Liver (tissue), 9 donors: Measurements from ENCODE around the gene MAPKAP1. TPM values are rescaled to one million over a fixed set of nuclear protein-coding genes. Genes with fewer than 3 reads are reported as not detected.

Source experiments
- DNase-seq: peaks from one replicate; pipeline ENCODE4 v3.0.0-alpha.2; 2017; ENCODE audit warnings: low spot score
- H3K27ac ChIP-seq, 2 donors: one replicate each; pipeline ENCODE4 v1.7.0; 2013; ENCODE audit warnings: inconsistent platforms in 2 of 2, low read length in 2 of 2, control low read depth in 1 of 2, low read depth in 1 of 2, mild to moderate bottlenecking in 1 of 2
- H3K27me3 ChIP-seq, 4 donors: one replicate each; pipeline versions ENCODE4 v1.6.1 to v1.7.0; 2013; ENCODE audit warnings: low read length in 3 of 4, inconsistent platforms in 1 of 4, mild to moderate bottlenecking in 1 of 4, moderate library complexity in 1 of 4; ENCODE audit not compliant: control insufficient read depth in 4 of 4, insufficient read depth in 4 of 4
- H3K36me3 ChIP-seq, 4 donors: one replicate each; pipeline versions ENCODE4 v1.6.1 to v1.7.0; 2013; ENCODE audit warnings: low read length in 3 of 4, mild to moderate bottlenecking in 3 of 4, low read depth in 1 of 4, moderate library complexity in 1 of 4; ENCODE audit not compliant: control insufficient read depth in 4 of 4, insufficient read depth in 3 of 4
- H3K4me1 ChIP-seq, 4 donors: one replicate each; pipeline versions ENCODE4 v1.6.1 to v1.7.0; 2013; ENCODE audit warnings: low read length in 3 of 4, mild to moderate bottlenecking in 3 of 4, moderate library complexity in 1 of 4; ENCODE audit not compliant: control insufficient read depth in 4 of 4, insufficient read depth in 4 of 4
- H3K4me3 ChIP-seq, 3 donors: one replicate each; pipeline versions ENCODE4 v1.6.1 to v1.7.0; 2013; ENCODE audit warnings: low read length in 3 of 3, control low read depth in 1 of 3, low read depth in 1 of 3, mild to moderate bottlenecking in 1 of 3
- H3K9ac ChIP-seq, 2 donors: one replicate each; pipeline ENCODE4 v1.7.0; 2013; ENCODE audit warnings: low read length in 2 of 2, mild to moderate bottlenecking in 2 of 2, moderate library complexity in 2 of 2, control low read depth in 1 of 2, low read depth in 1 of 2
- H3K9me3 ChIP-seq, 4 donors: one replicate each; pipeline versions ENCODE4 v1.6.1 to v1.7.0; 2013; ENCODE audit warnings: low read length in 3 of 4; ENCODE audit not compliant: control insufficient read depth in 4 of 4
- EGR1 ChIP-seq, 2 donors: IDR thresholded peaks; 2 replicates each; pipeline ENCODE4 v1.6.1; 2016 to 2018; ENCODE audit warnings: antibody characterized with exemption in 2 of 2, low read depth in 2 of 2
- FOXA1 ChIP-seq: IDR thresholded peaks from 2 replicates; pipeline ENCODE4 v1.6.1; 2016; ENCODE audit warnings: antibody characterized with exemption
- FOXA2 ChIP-seq: IDR thresholded peaks from 2 replicates; pipeline ENCODE4 v1.6.1; 2016; ENCODE audit warnings: antibody characterized with exemption
- GABPA ChIP-seq, 2 donors: IDR thresholded peaks in 1 of 2; conservative IDR thresholded peaks in 1 of 2; 2 replicates each; pipeline ENCODE4 v1.6.1; 2016; ENCODE audit warnings: antibody characterized with exemption in 2 of 2, mild to moderate bottlenecking in 1 of 2, moderate library complexity in 1 of 2
- HNF4A ChIP-seq, 2 donors: conservative IDR thresholded peaks; 2 replicates each; pipeline ENCODE4 v1.6.1; 2016; ENCODE audit warnings: antibody characterized with exemption in 2 of 2, mild to moderate bottlenecking in 2 of 2
- HNF4G ChIP-seq: IDR thresholded peaks from 2 replicates; pipeline ENCODE4 v1.6.1; 2016; ENCODE audit warnings: antibody characterized with exemption
- JUND ChIP-seq, 2 donors: IDR thresholded peaks; 2 replicates each; pipeline ENCODE4 v1.6.1; 2016; ENCODE audit warnings: antibody characterized with exemption in 2 of 2
- NR2F2 ChIP-seq: IDR thresholded peaks from 2 replicates; pipeline ENCODE4 v1.6.1; 2016; ENCODE audit warnings: antibody characterized with exemption
- RAD21 ChIP-seq, 2 donors: IDR thresholded peaks; 2 replicates each; pipeline ENCODE4 v1.6.1; 2016; ENCODE audit warnings: antibody characterized with exemption in 2 of 2, mild to moderate bottlenecking in 2 of 2
- RXRA ChIP-seq, 2 donors: IDR thresholded peaks; 2 replicates each; pipeline ENCODE4 v1.6.1; 2017 to 2018; ENCODE audit warnings: antibody characterized with exemption in 2 of 2, mild to moderate bottlenecking in 1 of 2
- SP1 ChIP-seq: IDR thresholded peaks from 2 replicates; pipeline ENCODE4 v1.6.1; 2018; ENCODE audit warnings: antibody characterized with exemption, mild to moderate bottlenecking
- TAF1 ChIP-seq: conservative IDR thresholded peaks from 2 replicates; pipeline ENCODE4 v1.6.1; 2016; ENCODE audit warnings: antibody characterized with exemption, mild to moderate bottlenecking
- YY1 ChIP-seq: IDR thresholded peaks from 2 replicates; pipeline ENCODE4 v1.6.1; 2016; ENCODE audit warnings: antibody characterized with exemption, mild to moderate bottlenecking
- WGBS: extraction: QIAGEN DNeasy Blood & Tissue Kit; methylation state at CpG from one replicate; pipeline ENCODE4 v1.1.7; 2013; 5-methylcytosine and 5-hydroxymethylcytosine counted together
- polyA plus RNA-seq, 2 donors: library from polyadenylated mRNA; stranded (reverse) in 1 of 2; unstranded in 1 of 2; fragments of 200-250 nt in 1 of 2; fragments of >200 nt in 1 of 2; fragmentation: Nextera tagmentation in 1 of 2; extraction: Ambion mirVana in 1 of 2; gene quantifications; one replicate each; pipeline versions ENCODE4 v1.2.1 to v1.2.3, GENCODE V29; 2013 to 2015
- total RNA-seq, 2 donors: library from RNA; depleted of rRNA; stranded (reverse); fragments of >200 nt; gene quantifications; one replicate each; pipeline ENCODE4 v1.2.3, GENCODE V29; 2014
- TF ChIP-seq, protein P1 (sequence below): IDR thresholded peaks from 2 replicates; pipeline ENCODE4 v1.6.1; 2016; ENCODE audit warnings: antibody characterized with exemption
- TF ChIP-seq, protein P2 (sequence below): IDR thresholded peaks from 2 replicates; pipeline ENCODE4 v1.6.1; 2016; ENCODE audit warnings: antibody characterized with exemption
- TF ChIP-seq, protein P3 (sequence below): fragments of 150-350 bp; IDR thresholded peaks from 2 replicates; pipeline ENCODE4 v1.5.1; 2017; ENCODE audit warnings: improper control_type of control experiment, low read depth, low read length; ENCODE audit not compliant: missing input control
- TF ChIP-seq, protein P4 (sequence below): IDR thresholded peaks from 2 replicates; pipeline ENCODE4 v1.6.1; 2016; ENCODE audit warnings: antibody characterized with exemption
- donor health status: healthy.
- donor health status: healthy.
- donor health status: healthy.
- donor health status: healthy.
- donor health status: healthy.

MAPKAP1 gene
- total and polyA plus RNA-seq, 4 donors, result 23.6 to 55.9 (median 32.7) TPM

DNA sequence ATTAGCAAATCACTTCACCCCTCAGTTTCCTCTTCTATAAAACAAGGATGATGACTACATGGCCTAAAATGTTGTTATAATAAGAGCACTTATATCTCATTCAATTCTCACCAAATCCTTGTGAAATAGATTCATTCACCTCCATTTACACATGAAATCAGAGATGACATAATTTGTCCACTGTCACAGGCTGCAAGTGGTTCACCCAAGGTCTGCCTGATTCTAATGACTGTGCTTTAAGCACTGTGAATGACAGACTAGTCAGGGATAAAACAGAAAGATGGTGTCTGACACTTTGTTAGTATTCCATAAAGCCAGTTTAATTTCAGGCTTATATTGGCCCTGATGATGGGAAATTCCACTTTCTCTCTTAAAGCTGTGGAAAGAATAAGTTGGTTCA, 209.5 kb downstream of the MAPKAP1 start:
- H3K9ac ChIP-seq, result no peak overlapping the region
- H3K4me1 ChIP-seq, result peaks cover 3 to 22% (median 15%) of the 10 kb centered on the region in 4 donors
- H3K4me3 ChIP-seq, result no peak overlapping the region
- H3K27ac ChIP-seq, result no peak overlapping the region
- no peaks in the 10 kb centered on the region for H3K36me3 ChIP-seq
- no peak for DNase-seq
- H3K9me3 ChIP-seq, result no peaks in the 10 kb centered on the region
- no peaks in the 10 kb centered on the region for H3K27me3 ChIP-seq
- no peak for TF ChIP-seq HNF4A (conservative IDR thresholded peaks at IDR 0.05)

DNA sequence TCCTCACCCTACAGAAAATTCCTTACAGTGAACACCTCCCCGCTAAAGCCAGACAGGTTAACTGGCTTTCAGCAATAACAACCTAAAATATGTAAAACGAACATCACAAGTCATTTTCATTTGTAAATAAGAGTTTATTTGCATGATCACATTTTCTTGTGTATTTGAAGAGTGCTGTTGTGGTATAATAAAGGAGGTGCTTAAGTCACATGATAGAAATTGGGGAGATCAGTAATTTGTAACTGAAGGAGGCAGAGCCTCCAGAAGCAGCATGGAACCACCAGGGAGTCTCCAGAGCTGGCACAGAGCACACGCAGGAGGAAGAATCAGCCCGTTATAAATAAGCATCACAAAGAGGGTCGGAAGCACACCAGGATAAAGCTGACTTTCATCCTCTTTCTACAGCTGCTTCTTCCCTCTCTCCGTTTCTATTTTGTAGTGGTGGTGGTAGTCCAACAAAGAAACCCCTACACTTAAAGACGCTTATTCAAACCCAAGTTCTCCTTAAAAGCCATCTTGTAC, 210.6 kb downstream of the MAPKAP1 start:
- Histone ChIP-seq H3K27ac (no peak overlapping the region), H3K36me3 (no peaks in the 10 kb centered on the region), H3K27me3 (no peaks in the 10 kb centered on the region), H3K4me3 (no peak overlapping the region), H3K9me3 (no peaks in the 10 kb centered on the region), H3K4me1 (peaks cover 3 to 22% (median 15%) of the 10 kb centered on the region in 4 donors), H3K9ac (no peak overlapping the region)
- DNase-seq, result no peak
- TF ChIP-seq EGR1 (IDR thresholded peaks at IDR 0.05; ENCODE audit: low read depth in 2 of 2) (no peak), RAD21 (IDR thresholded peaks at IDR 0.05) (no peak), SP1 (no peak), HNF4G (no peak), JUND (IDR thresholded peaks at IDR 0.05) (no peak), HNF4A (conservative IDR thresholded peaks at IDR 0.05) (no peak), NR2F2 (no peak)
- TF ChIP-seq, protein P1, sequence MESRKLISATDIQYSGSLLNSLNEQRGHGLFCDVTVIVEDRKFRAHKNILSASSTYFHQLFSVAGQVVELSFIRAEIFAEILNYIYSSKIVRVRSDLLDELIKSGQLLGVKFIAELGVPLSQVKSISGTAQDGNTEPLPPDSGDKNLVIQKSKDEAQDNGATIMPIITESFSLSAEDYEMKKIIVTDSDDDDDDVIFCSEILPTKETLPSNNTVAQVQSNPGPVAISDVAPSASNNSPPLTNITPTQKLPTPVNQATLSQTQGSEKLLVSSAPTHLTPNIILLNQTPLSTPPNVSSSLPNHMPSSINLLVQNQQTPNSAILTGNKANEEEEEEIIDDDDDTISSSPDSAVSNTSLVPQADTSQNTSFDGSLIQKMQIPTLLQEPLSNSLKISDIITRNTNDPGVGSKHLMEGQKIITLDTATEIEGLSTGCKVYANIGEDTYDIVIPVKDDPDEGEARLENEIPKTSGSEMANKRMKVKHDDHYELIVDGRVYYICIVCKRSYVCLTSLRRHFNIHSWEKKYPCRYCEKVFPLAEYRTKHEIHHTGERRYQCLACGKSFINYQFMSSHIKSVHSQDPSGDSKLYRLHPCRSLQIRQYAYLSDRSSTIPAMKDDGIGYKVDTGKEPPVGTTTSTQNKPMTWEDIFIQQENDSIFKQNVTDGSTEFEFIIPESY, result no peak
- WGBS, result 96% methylated on average over 7 of the region's 7 CpGs

DNA sequence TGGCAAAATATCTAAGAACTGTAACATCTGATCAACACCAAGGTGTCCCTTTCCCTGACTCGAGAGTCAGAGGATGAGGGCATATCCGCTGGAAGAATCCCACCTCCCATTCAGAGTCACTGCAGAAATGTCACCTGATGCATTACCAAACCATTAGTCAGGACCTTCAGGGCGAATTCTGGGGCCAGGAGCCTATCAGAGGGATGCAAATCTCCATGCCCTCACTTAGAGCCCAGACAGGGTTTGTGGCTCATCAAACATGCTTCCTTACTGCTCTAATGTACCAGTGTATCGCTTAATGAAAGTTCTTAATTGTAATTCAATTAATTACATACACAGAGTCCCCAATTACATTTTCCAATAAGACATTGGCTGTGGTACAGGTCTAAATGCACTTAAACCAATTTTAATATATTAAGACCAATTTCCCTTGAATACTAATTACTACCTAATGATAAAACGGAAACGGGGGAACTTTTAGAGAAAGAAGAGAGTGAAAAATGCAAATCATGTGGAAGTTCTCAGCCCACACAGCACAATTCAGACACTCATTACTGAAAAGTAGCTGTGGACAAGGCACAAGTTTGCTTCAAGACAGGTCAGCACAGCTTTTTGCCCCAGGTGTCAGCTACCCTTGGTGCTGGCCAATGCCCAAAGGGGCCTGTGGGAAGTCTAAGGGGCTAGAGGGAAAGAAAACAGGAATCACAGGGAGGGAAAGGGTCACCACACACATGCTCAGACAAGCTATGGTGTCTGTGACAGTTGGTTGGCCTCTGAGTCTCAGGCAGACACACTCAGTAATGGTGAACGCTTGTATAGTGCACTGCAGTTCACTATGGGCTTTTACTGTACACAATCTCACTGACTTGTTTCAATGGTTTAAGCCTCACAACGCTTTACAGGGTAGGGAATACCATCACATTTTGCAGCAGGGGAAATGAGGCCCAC, 211.6 kb downstream of the MAPKAP1 start:
- no peak overlapping the region for H3K27ac ChIP-seq
- no peaks in the 10 kb centered on the region for H3K9me3 ChIP-seq
- WGBS, result 83% methylated on average over 8 of the region's 8 CpGs
- no peaks in the 10 kb centered on the region for H3K36me3 ChIP-seq
- no peak overlapping the region for H3K4me3 ChIP-seq
- H3K4me1 ChIP-seq, result peaks cover 3 to 22% (median 15%) of the 10 kb centered on the region in 4 donors
- H3K9ac ChIP-seq, result no peak overlapping the region
- H3K27me3 ChIP-seq, result no peaks in the 10 kb centered on the region
- TF ChIP-seq GABPA (IDR thresholded peaks at IDR 0.05 in 1 of 2, conservative IDR thresholded peaks at IDR 0.05 in 1 of 2) (no peak), RXRA (IDR thresholded peaks at IDR 0.05) (no peak), TAF1 (no peak)
- no peak for DNase-seq

DNA sequence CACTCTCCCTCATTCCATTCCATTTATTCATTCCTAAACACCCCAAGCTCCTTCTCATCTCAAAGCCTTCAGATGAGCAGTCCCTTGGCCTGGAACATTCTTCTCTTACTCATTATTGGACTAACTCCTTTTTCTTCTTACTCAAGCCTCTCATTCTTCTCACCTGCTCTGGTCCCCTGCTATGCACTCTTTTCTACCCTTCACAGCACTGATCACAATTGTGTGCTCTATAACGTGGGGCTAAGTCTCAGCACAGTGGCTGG, 212.4 kb downstream of the MAPKAP1 start:
- peaks cover 3 to 22% (median 15%) of the 10 kb centered on the region in 4 donors for H3K4me1 ChIP-seq
- DNase-seq, result no peak
- H3K27ac ChIP-seq, result no peak overlapping the region
- H3K9me3 ChIP-seq, result no peaks in the 10 kb centered on the region
- no peaks in the 10 kb centered on the region for H3K27me3 ChIP-seq
- no peak overlapping the region for H3K9ac ChIP-seq
- 78% methylated on average over 1 of the region's 1 CpG for WGBS
- H3K4me3 ChIP-seq, result no peak overlapping the region
- H3K36me3 ChIP-seq, result no peaks in the 10 kb centered on the region
- TF ChIP-seq TAF1 (no peak), HNF4G (no peak), HNF4A (conservative IDR thresholded peaks at IDR 0.05) (no peak), FOXA2 (no peak), JUND (IDR thresholded peaks at IDR 0.05) (no peak), EGR1 (IDR thresholded peaks at IDR 0.05; ENCODE audit: low read depth in 2 of 2) (no peak), SP1 (no peak), RAD21 (IDR thresholded peaks at IDR 0.05) (no peak), FOXA1 (no peak), YY1 (no peak)
- TF ChIP-seq, protein P2, sequence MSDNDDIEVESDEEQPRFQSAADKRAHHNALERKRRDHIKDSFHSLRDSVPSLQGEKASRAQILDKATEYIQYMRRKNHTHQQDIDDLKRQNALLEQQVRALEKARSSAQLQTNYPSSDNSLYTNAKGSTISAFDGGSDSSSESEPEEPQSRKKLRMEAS, result no peak
- TF ChIP-seq, protein P3, sequence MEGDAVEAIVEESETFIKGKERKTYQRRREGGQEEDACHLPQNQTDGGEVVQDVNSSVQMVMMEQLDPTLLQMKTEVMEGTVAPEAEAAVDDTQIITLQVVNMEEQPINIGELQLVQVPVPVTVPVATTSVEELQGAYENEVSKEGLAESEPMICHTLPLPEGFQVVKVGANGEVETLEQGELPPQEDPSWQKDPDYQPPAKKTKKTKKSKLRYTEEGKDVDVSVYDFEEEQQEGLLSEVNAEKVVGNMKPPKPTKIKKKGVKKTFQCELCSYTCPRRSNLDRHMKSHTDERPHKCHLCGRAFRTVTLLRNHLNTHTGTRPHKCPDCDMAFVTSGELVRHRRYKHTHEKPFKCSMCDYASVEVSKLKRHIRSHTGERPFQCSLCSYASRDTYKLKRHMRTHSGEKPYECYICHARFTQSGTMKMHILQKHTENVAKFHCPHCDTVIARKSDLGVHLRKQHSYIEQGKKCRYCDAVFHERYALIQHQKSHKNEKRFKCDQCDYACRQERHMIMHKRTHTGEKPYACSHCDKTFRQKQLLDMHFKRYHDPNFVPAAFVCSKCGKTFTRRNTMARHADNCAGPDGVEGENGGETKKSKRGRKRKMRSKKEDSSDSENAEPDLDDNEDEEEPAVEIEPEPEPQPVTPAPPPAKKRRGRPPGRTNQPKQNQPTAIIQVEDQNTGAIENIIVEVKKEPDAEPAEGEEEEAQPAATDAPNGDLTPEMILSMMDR, result no peak
- TF ChIP-seq, protein P1, result no peak
- TF ChIP-seq, protein P4, sequence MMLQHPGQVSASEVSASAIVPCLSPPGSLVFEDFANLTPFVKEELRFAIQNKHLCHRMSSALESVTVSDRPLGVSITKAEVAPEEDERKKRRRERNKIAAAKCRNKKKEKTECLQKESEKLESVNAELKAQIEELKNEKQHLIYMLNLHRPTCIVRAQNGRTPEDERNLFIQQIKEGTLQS, result no peak
